ENCODE measurements around the gene ITM2C. TPM values are rescaled to one million over a fixed set of nuclear protein-coding genes. Genes with fewer than 3 reads are reported as not detected.

Gene ITM2C
- 10 to 100 TPM; 13.0 to 13.6 TPM for total RNA-seq

DNA sequence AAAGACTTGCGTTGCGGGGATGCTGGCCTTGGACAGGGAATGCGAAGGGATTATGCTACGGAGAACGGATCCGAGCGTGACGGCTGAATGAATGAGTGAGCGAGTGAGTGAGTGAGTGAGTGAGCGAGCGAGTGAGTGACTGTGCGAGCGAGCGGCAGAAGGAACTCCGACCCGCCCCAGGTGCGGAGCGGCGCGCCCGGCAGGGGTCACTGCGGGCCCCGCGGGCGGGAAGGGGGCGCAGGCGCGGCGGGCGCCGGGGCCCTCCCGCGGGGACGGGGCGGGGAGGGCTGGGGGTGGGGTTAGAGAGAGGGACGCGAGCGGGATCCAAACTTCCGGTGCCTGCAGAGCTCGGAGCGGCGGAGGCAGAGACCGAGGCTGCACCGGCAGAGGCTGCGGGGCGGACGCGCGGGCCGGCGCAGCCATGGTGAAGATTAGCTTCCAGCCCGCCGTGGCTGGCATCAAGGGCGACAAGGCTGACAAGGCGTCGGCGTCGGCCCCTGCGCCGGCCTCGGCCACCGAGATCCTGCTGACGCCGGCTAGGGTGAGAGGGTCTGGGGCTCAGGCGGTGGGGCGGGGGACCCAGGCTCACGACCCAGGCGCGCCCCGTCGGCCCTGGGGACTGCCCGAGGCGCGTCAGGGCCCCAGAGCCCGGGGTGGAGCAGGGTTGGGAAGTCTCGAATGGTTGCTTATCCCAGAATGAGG, at the start of gene ITM2C:
ITM2C (plus strand) TSS at position 338 of the 702 bp plus-strand sequence; CDS start at position 422, 84 bp downstream.
- Mint-ChIP-seq H3K36me3 (ENCODE audit: low read depth) (no peaks in the 10 kb centered on the region), H3K4me1 (ENCODE audit: low read depth) (peaks cover 45% of the 10 kb centered on the region), H3K27me3 (ENCODE audit: low read depth) (peaks cover 4% of the 10 kb centered on the region), H3K9me3 (no peaks in the 10 kb centered on the region), H3K27ac (peak within 1 kb of the TSS; percentile 3), H3K4me3 (peak within 1 kb of the TSS; percentile 82)
- CTCF ChIA-PET = interaction anchor here (1.1 to 1.4 kb wide), 3 partner anchors 17 to 188 kb away, joined by 3 to 4 read pairs (median 3); no protein-coding TSS in a partner anchor
- intact Hi-C loops (cut with micrococcal nuclease) = loop anchor here (1.0 to 2.0 kb wide), 6 partner anchors 9 to 192 kb away; partner anchors contain the start of gene PSMD1
- DNase-seq = peak; percentile 84

DNA sequence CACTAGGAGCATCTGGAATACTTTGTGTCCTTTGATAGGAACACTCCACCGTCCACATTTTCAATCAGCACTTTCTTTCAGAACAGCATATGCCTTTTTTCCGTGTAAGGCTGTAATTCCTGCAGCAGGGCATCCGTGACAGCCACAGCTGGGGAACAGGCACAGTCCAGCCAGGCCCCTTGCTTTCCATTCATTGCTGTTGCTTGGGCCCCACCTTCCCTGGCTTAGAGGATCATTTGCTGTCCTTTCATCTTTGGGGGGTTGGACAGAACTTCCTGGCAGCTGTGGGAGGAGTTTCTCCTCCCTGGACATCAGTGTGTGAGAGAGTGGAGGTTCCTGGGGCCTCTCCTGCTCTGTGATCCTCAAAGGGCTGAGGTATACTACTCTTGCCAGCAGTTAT, 49.7 kb upstream of the ITM2C start:
- DNase-seq = no peak
- CTCF ChIA-PET = interaction anchor here (0.6 to 1.5 kb wide), 4 partner anchors 9 to 239 kb away, joined by 3 to 8 read pairs (median 6); no protein-coding TSS in a partner anchor
- Mint-ChIP-seq H3K36me3 (ENCODE audit: low read depth) (peaks cover 33% of the 10 kb centered on the region), H3K4me3 (no peak overlapping the region), H3K27ac (peak overlapping the region; percentile 13), H3K9me3 (no peaks in the 10 kb centered on the region), H3K4me1 (ENCODE audit: low read depth) (no peaks in the 10 kb centered on the region), H3K27me3 (ENCODE audit: low read depth) (no peaks in the 10 kb centered on the region)
- intact Hi-C loops (cut with micrococcal nuclease) = loop anchor here (2.0 kb wide), 1 partner anchor 806 kb away; no protein-coding TSS in a partner anchor

DNA sequence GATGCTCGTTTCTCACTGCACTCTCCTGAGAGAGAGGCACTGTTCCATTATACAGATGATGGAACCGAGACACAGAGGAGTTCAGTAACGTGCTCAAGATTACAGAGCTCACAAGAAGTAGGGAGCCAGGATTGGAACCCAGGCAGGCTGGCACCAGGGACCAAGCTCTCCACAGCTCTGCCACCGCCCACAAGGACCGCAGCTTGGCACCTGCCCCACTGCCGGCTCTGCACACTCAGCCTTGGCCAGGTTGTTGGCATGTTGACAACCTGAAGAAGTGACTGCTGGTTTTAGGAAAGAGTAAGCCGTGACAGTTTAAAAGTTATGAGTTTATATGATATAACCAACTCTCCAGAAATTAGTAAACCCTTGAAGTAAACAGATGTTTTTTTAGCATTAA, 48.0 kb upstream of the ITM2C start:
- intact Hi-C loops (cut with micrococcal nuclease) = no loop called here
- Mint-ChIP-seq H3K4me1 (ENCODE audit: low read depth) (no peaks in the 10 kb centered on the region), H3K36me3 (ENCODE audit: low read depth) (peaks cover 25% of the 10 kb centered on the region), H3K4me3 (no peak overlapping the region), H3K9me3 (no peaks in the 10 kb centered on the region), H3K27ac (no peak overlapping the region), H3K27me3 (ENCODE audit: low read depth) (no peaks in the 10 kb centered on the region)
- CTCF ChIA-PET = interaction anchor here (0.6 to 1.2 kb wide), 4 partner anchors 12 to 38 kb away, joined by 3 to 4 read pairs (median 4); no protein-coding TSS in a partner anchor
- DNase-seq = no peak

DNA sequence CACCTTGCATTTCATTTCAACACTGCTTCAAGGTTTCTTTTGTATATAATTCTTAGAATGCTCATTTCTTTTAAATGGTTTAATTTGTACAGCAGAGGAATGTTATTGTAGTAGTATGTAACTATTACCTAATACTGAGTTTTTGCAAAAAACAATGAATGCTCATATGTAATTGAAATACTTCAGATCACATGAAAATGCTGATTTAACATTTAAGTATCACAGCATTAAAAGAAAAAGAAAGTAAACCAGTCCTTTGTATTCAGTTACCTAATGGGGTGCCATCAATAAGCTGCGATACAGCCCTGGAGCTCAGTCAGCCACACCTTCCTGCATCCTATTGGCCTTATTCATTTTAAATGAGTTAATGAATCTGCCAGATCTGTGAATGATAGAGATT, 45.3 kb upstream of the ITM2C start:
- no peaks in the 10 kb centered on the region for H3K9me3 Mint-ChIP-seq
- CTCF ChIA-PET = no interaction called here
- H3K27me3 Mint-ChIP-seq (ENCODE audit: low read depth) = no peaks in the 10 kb centered on the region
- no peak overlapping the region for H3K27ac Mint-ChIP-seq
- intact Hi-C loops (cut with micrococcal nuclease) = no loop called here
- H3K4me1 Mint-ChIP-seq (ENCODE audit: low read depth) = peaks cover 3% of the 10 kb centered on the region
- no peak overlapping the region for H3K4me3 Mint-ChIP-seq
- no peak for DNase-seq
- H3K36me3 Mint-ChIP-seq (ENCODE audit: low read depth) = peaks cover 10% of the 10 kb centered on the region

DNA sequence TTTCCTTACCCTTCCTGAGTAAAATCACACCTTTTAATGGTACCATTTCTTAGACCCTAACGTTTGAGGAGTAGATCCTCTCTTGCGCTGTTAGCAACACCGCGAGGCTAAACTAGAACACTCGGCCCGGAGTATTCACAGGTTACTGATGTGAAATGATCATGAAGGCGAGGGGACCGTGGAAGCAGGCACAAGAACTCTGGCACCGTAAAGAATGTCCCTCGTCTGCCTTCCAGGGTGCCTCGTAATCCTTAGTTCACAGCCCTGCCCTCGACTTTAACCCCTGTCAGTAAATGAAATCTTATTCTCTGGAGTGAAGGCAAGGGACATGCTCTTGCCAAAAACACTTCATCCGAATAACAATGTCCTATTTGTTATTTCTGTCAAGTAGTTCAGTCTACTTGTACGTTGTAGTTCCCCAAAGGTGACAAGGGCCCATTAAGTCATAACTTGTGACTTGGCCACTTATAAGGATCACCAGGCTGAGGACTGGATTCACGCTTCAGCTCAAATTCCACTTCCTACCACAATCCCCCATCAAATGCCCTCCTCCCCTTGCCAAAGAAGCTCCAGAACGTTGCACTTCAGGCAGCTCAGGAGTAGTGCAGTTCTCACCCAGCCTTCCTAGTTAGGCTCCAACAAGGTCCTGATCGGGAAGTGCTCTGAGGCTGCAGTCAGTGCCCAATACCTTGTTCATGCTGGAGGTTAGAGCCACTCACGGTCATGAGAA, 43.3 kb upstream of the ITM2C start:
- intact Hi-C loops (cut with micrococcal nuclease) = loop anchor here (5.0 kb wide), 1 partner anchor 631 kb away; no protein-coding TSS in a partner anchor
- CTCF ChIA-PET = interaction anchor here (0.5 to 3.9 kb wide), 4 partner anchors 29 to 285 kb away, joined by 3 to 18 read pairs (median 4); no protein-coding TSS in a partner anchor
- no peak overlapping the region for H3K4me3 Mint-ChIP-seq
- H3K36me3 Mint-ChIP-seq (ENCODE audit: low read depth) = peaks cover 10% of the 10 kb centered on the region
- peaks cover 5% of the 10 kb centered on the region for H3K4me1 Mint-ChIP-seq (ENCODE audit: low read depth)
- H3K9me3 Mint-ChIP-seq = no peaks in the 10 kb centered on the region
- no peak for DNase-seq
- peaks cover 4% of the 10 kb centered on the region for H3K27me3 Mint-ChIP-seq (ENCODE audit: low read depth)
- H3K27ac Mint-ChIP-seq = peak overlapping the region; percentile 48

DNA sequence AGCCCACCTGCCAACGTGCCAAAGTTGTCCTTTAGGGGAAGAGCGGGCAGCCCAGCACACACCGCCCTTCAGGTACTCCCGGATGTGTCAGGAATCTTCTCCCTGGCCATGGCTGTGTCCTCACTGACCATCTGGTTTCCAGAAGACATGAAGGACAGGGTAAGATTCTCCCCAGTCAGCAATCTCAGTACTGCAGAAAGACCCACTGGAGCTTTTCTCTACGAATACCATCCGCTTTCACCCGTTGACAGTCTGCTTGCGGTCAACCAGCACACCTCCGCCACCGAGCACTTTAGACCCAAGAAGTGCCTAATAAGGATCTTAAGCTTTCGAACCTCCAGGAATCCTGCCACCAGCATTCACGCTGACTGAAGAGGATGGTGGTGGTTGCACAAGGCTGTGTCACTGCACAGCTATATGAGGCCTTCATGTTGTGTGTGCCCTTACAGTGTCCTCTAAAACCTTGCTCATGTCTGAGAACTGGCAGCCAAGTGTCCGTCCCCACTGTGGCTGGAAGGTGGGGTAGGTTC, 42.7 kb upstream of the ITM2C start:
- intact Hi-C loops (cut with micrococcal nuclease) = loop anchor here (5.0 kb wide), 1 partner anchor 630 kb away; no protein-coding TSS in a partner anchor
- H3K9me3 Mint-ChIP-seq = no peaks in the 10 kb centered on the region
- DNase-seq = no peak
- CTCF ChIA-PET = interaction anchor here (0.8 to 3.9 kb wide), 5 partner anchors 29 to 231 kb away, joined by 3 to 48 read pairs (median 5); no protein-coding TSS in a partner anchor
- no peak overlapping the region for H3K4me3 Mint-ChIP-seq
- H3K27me3 Mint-ChIP-seq (ENCODE audit: low read depth) = peaks cover 10% of the 10 kb centered on the region
- H3K27ac Mint-ChIP-seq = no peak overlapping the region
- H3K4me1 Mint-ChIP-seq (ENCODE audit: low read depth) = peaks cover 5% of the 10 kb centered on the region
- H3K36me3 Mint-ChIP-seq (ENCODE audit: low read depth) = peaks cover 10% of the 10 kb centered on the region

GRCh38 chr2:230823264-230823964, 41.3 kb upstream of the ITM2C start:
- Mint-ChIP-seq H3K27ac (no peak overlapping the region), H3K27me3 (ENCODE audit: low read depth) (peaks cover 18% of the 10 kb centered on the region), H3K9me3 (no peaks in the 10 kb centered on the region), H3K4me1 (ENCODE audit: low read depth) (peaks cover 5% of the 10 kb centered on the region), H3K4me3 (no peak overlapping the region), H3K36me3 (ENCODE audit: low read depth) (peaks cover 5% of the 10 kb centered on the region)
- intact Hi-C loops (cut with micrococcal nuclease) = loop anchor here (5.0 kb wide), 1 partner anchor 629 kb away; no protein-coding TSS in a partner anchor
- CTCF ChIA-PET = interaction anchor here (0.9 to 3.9 kb wide), 14 partner anchors 12 to 300 kb away, joined by 3 to 48 read pairs (median 4); partner anchors contain the start of gene ITM2C
- no peak for DNase-seq

DNA sequence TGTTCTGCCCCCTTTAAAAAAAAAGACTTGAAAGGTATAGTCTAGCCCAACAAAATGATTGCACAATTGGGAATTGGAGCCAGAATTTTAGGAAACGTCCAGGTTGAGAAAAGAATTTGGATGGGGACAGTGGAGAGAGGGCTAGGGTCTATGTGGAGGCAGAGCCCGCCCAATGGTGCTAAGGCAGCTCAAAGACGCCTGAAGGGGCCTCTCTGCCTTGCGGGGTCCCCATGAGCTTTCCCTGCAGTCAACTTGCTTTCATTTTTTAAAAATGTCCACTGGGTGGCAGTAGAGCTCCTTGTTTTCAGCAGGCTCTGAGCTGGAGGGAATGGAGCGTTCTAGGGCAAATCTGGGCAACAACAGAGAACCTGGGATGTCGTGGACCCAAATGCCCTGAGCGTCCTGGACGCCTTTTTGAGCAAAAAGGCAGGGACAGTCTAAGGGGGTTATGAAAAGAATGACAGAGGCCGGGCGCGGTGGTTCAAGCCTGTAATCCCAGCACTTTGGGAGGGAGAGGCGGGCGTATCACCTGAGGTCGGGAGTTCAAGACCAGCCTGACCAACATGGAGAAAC, 40.2 kb upstream of the ITM2C start:
- H3K27ac Mint-ChIP-seq = no peak overlapping the region
- H3K9me3 Mint-ChIP-seq = no peaks in the 10 kb centered on the region
- CTCF ChIA-PET = interaction anchor here (0.6 to 3.9 kb wide), 40 partner anchors 9 to 773 kb away, joined by 3 to 48 read pairs (median 5); no protein-coding TSS in a partner anchor
- H3K4me1 Mint-ChIP-seq (ENCODE audit: low read depth) = peaks cover 5% of the 10 kb centered on the region
- DNase-seq = peak; percentile 59
- peaks cover 2% of the 10 kb centered on the region for H3K36me3 Mint-ChIP-seq (ENCODE audit: low read depth)
- H3K4me3 Mint-ChIP-seq = no peak overlapping the region
- peaks cover 27% of the 10 kb centered on the region for H3K27me3 Mint-ChIP-seq (ENCODE audit: low read depth)
- intact Hi-C loops (cut with micrococcal nuclease) = loop anchor here (1.0 to 5.0 kb wide), 6 partner anchors 26 to 628 kb away; no protein-coding TSS in a partner anchor

GRCh38 chr2:230825354-230825753, 39.4 kb upstream of the ITM2C start:
- peaks cover 5% of the 10 kb centered on the region for H3K4me1 Mint-ChIP-seq (ENCODE audit: low read depth)
- H3K27ac Mint-ChIP-seq = no peak overlapping the region
- H3K9me3 Mint-ChIP-seq = no peaks in the 10 kb centered on the region
- CTCF ChIA-PET = interaction anchor here (0.7 to 3.2 kb wide), 4 partner anchors 11 to 481 kb away, joined by 3 to 9 read pairs (median 4); no protein-coding TSS in a partner anchor
- no peak for DNase-seq
- intact Hi-C loops (cut with micrococcal nuclease) = no loop called here
- H3K4me3 Mint-ChIP-seq = no peak overlapping the region
- peaks cover 32% of the 10 kb centered on the region for H3K27me3 Mint-ChIP-seq (ENCODE audit: low read depth)
- H3K36me3 Mint-ChIP-seq (ENCODE audit: low read depth) = peaks cover 2% of the 10 kb centered on the region

- intact Hi-C loops (cut with micrococcal nuclease) = no loop called here
- no peak overlapping the region for H3K4me3 Mint-ChIP-seq
- no peak for DNase-seq
- no peak overlapping the region for H3K27ac Mint-ChIP-seq
- peaks cover 39% of the 10 kb centered on the region for H3K27me3 Mint-ChIP-seq (ENCODE audit: low read depth)
- CTCF ChIA-PET = interaction anchor here (1.3 to 3.2 kb wide), 2 partner anchors 12 to 19 kb away, joined by 4 to 9 read pairs; no protein-coding TSS in a partner anchor
- H3K36me3 Mint-ChIP-seq (ENCODE audit: low read depth) = no peaks in the 10 kb centered on the region
- H3K4me1 Mint-ChIP-seq (ENCODE audit: low read depth) = peaks cover 5% of the 10 kb centered on the region
- no peaks in the 10 kb centered on the region for H3K9me3 Mint-ChIP-seq
Observed at GRCh38 chr2:230827774-230828271, 36.9 kb upstream of the ITM2C start.
